ENCODE measurements around the gene HPN. TPM values are rescaled to one million over a fixed set of nuclear protein-coding genes. Genes with fewer than 3 reads are reported as not detected.

HPN gene
- total RNA-seq, 2 experiments from 2014 or later, result not detected

DNA sequence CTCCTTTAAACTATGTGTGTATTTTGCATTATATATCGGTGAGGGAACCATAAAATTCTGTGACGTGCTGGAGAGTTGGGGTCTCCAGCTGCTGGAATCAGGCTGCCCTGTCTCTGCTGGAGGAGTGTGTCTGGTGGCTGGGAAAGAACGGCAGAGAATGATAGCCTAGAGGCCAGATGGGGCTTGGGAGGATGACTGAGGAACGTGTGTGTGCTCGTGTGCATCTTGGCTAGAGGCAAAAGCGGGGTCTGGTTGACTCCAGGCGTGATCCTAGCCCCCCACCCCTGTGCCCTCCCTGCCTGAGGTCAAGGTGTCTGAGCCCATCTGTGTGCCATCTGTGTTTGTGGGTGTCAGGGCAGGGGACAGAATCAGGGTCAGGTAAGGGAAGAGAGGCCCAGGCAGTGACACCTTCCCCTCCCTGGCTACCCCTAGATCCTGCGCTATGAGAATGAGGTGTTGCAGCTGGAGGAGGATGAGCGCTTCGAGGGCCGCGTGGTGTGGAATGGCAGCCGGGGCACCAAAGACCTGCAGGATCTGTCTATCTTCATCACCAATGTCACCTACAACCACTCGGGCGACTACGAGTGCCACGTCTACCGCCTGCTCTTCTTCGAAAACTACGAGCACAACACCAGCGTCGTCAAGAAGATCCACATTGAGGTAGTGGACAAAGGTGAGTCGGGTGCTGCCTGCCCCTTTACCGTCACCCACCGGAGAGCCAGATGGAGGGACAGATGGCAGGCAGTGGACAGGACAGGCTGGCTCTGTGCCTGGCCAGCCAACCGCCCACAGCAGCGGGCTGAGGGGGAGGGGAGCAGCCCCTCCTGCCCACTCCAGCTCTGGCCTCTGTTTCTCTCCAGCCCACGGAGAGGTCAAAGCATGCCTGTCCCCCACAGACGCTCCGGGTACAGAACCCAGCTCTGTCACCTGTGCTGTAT lies 8.2 kb upstream of the HPN start:
- intact Hi-C loops (cut with DNase I, micrococcal nuclease), result no loop called here
- peaks cover 12% of the 10 kb centered on the region for H3K4me1 Mint-ChIP-seq (ENCODE audit: low read depth)
- Histone ChIP-seq H3K4me1 (ENCODE audit: insufficient read depth, low read length) (peaks cover 15% of the 10 kb centered on the region), H3K4me3 (ENCODE audit: low read length) (no peak overlapping the region), H3K36me3 (ENCODE audit: insufficient read depth, low read length) (no peaks in the 10 kb centered on the region), H3K27ac (ENCODE audit: low read depth in 1 of 2, low read length in 2 of 2) (no peak overlapping the region), H3K27me3 (ENCODE audit: control insufficient read depth in 1 of 2, insufficient read depth in 2 of 2, low read length in 2 of 2) (peaks cover 6 to 19% of the 10 kb centered on the region in 2 experiments), H3K9me3 (ENCODE audit: control insufficient read depth in 1 of 2, insufficient read depth in 1 of 2, low read length in 2 of 2) (no peaks in the 10 kb centered on the region)
- ChIA-PET POLR2A (no interaction called here), CTCF (no interaction called here)
- TF ChIP-seq, protein P1, sequence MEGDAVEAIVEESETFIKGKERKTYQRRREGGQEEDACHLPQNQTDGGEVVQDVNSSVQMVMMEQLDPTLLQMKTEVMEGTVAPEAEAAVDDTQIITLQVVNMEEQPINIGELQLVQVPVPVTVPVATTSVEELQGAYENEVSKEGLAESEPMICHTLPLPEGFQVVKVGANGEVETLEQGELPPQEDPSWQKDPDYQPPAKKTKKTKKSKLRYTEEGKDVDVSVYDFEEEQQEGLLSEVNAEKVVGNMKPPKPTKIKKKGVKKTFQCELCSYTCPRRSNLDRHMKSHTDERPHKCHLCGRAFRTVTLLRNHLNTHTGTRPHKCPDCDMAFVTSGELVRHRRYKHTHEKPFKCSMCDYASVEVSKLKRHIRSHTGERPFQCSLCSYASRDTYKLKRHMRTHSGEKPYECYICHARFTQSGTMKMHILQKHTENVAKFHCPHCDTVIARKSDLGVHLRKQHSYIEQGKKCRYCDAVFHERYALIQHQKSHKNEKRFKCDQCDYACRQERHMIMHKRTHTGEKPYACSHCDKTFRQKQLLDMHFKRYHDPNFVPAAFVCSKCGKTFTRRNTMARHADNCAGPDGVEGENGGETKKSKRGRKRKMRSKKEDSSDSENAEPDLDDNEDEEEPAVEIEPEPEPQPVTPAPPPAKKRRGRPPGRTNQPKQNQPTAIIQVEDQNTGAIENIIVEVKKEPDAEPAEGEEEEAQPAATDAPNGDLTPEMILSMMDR (IDR thresholded peaks at IDR 0.05), result no peak
- H3K27me3 Mint-ChIP-seq, result peaks cover 24% of the 10 kb centered on the region
- no peak for ATAC-seq (ENCODE audit: poor library complexity)
- no peak for DNase-seq
- H3K4me3 Mint-ChIP-seq, result no peak overlapping the region
- H3K27ac Mint-ChIP-seq, result no peak overlapping the region
- no peaks in the 10 kb centered on the region for H3K9me3 Mint-ChIP-seq
- H3K36me3 Mint-ChIP-seq (ENCODE audit: low read depth), result peaks cover 2% of the 10 kb centered on the region

DNA sequence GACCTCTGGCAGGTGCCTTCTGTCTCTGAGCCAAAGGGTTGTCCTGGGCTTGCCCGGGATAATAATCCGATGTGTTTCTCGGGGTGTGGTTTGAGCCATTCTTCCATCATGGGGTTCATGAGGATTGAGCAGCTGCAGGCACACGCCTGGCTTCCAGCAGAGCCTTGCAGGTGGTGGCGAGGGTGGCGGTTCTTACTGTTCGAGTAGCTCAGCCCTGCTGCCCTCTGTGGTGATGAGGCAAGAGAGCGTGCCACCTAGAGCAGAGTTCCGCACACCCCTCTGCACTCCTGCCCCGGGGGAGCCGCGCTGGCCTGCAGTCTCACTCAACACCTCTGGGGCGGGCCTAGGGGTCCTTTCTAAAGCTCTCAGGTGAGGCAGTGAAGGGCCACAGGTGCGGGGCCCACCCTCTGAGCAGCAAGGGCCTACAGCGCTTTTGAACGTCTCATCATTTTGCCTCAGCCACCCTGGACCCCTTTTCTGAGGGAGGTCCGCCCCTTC lies 7.5 kb upstream of the HPN start:
- TF ChIP-seq, protein P1 (IDR thresholded peaks at IDR 0.05), result no peak
- peak in 1 of 14 experiments; percentile 17 for DNase-seq
- Mint-ChIP-seq H3K27ac (no peak overlapping the region), H3K27me3 (peaks cover 24% of the 10 kb centered on the region), H3K4me3 (no peak overlapping the region), H3K36me3 (ENCODE audit: low read depth) (no peaks in the 10 kb centered on the region), H3K9me3 (no peaks in the 10 kb centered on the region), H3K4me1 (ENCODE audit: low read depth) (peaks cover 16% of the 10 kb centered on the region)
- no peak for ATAC-seq (ENCODE audit: poor library complexity)
- Histone ChIP-seq H3K4me1 (ENCODE audit: insufficient read depth, low read length) (peaks cover 17% of the 10 kb centered on the region), H3K36me3 (ENCODE audit: insufficient read depth, low read length) (no peaks in the 10 kb centered on the region), H3K9me3 (ENCODE audit: control insufficient read depth in 1 of 2, insufficient read depth in 1 of 2, low read length in 2 of 2) (no peaks in the 10 kb centered on the region), H3K27me3 (ENCODE audit: control insufficient read depth in 1 of 2, insufficient read depth in 2 of 2, low read length in 2 of 2) (peaks cover 6 to 19% of the 10 kb centered on the region in 2 experiments), H3K4me3 (ENCODE audit: low read length) (no peak overlapping the region), H3K27ac (ENCODE audit: low read depth in 1 of 2, low read length in 2 of 2) (no peak overlapping the region)
- CTCF ChIA-PET, result no interaction called here
- POLR2A ChIA-PET, result no interaction called here
- intact Hi-C loops (cut with DNase I, micrococcal nuclease), result no loop called here

DNA sequence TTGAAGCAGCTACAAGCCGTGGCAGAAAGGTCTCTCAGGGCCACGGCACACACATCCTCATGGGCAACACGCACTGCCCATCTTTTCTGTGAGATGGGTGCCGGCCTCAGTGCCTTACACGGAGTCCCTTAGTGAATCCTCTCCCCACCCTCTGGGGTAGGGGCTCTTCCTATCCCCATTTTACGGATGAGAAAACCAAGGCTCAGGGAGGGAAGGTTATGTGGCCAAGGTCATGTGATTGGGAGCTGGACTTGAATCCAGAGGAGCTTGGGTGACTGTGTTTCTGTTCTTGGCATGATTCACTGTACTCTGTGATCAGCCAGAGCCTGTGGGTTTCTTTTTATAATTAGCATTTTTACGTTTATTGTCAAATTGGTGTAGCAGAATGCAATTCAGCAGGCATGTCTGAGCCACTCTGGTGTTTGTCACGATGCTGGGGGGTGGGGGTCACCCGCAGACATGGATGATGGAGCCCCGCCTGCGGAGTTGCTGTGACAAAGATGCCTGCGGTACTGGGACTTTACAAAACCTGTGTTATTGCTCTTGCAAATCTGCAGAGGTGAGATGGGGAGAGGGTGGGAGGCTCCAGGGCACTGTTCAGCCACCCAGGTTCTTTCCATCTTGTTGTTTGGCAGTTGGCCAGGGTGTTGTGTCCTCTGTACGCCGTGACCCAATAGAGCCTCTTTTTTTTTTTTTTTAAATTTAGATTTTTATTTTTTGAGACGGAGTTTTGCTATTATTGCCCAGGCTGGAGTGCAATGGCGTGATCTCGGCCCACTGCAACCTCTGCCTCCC lies 6.7 kb upstream of the HPN start:
- H3K36me3 Mint-ChIP-seq (ENCODE audit: low read depth), result no peaks in the 10 kb centered on the region
- peaks cover 19% of the 10 kb centered on the region for H3K4me1 Mint-ChIP-seq (ENCODE audit: low read depth)
- H3K27ac ChIP-seq (ENCODE audit: low read depth in 1 of 2, low read length in 2 of 2), result no peak overlapping the region
- no peaks in the 10 kb centered on the region for H3K36me3 ChIP-seq (ENCODE audit: insufficient read depth, low read length)
- no peak overlapping the region for H3K4me3 Mint-ChIP-seq
- POLR2A ChIA-PET, result no interaction called here
- CTCF ChIA-PET, result no interaction called here
- ATAC-seq (ENCODE audit: poor library complexity), result no peak
- no peak overlapping the region for H3K4me3 ChIP-seq (ENCODE audit: low read length)
- intact Hi-C loops (cut with DNase I, micrococcal nuclease), result no loop called here
- H3K27me3 ChIP-seq (ENCODE audit: control insufficient read depth in 1 of 2, insufficient read depth in 2 of 2, low read length in 2 of 2), result peaks cover 6 to 19% of the 10 kb centered on the region in 2 experiments
- no peaks in the 10 kb centered on the region for H3K9me3 Mint-ChIP-seq
- peaks cover 24% of the 10 kb centered on the region for H3K27me3 Mint-ChIP-seq
- no peak for DNase-seq
- peaks cover 21% of the 10 kb centered on the region for H3K4me1 ChIP-seq (ENCODE audit: insufficient read depth, low read length)
- H3K27ac Mint-ChIP-seq, result no peak overlapping the region
- TF ChIP-seq, protein P1 (IDR thresholded peaks at IDR 0.05), result no peak
- H3K9me3 ChIP-seq (ENCODE audit: control insufficient read depth in 1 of 2, insufficient read depth in 1 of 2, low read length in 2 of 2), result no peaks in the 10 kb centered on the region
